ENCODE measurements around the gene DMXL1.

DMXL1 gene

GRCh38 chr5:119200795-119201194 lies 129.9 kb downstream of the DMXL1 start (continued):
- TF ChIP-seq CTCF (tag by site-specific recombination; IDR thresholded peaks at IDR 0.05): no peak
- TF ChIP-seq ZNF548 (tag by site-specific recombination; IDR thresholded peaks at IDR 0.05): no peak
- no peak for TF ChIP-seq ZNF10 (tag by site-specific recombination; IDR thresholded peaks at IDR 0.05)
- TF ChIP-seq TRIM28 (IDR thresholded peaks at IDR 0.05; ENCODE audit: borderline replicate concordance, low read length): no peak
- TF ChIP-seq ZNF37A (tag by site-specific recombination; IDR thresholded peaks at IDR 0.05): no peak
- TF ChIP-seq ZBTB8A (tag by site-specific recombination; IDR thresholded peaks at IDR 0.05): no peak
- TF ChIP-seq GLI4 (tag by site-specific recombination; IDR thresholded peaks at IDR 0.05): no peak

GRCh38 chr5:119207105-119207504 lies 136.2 kb downstream of the DMXL1 start:
- ChIA-PET CTCF (no interaction called here), POLR2A (no interaction called here)
- no peaks in the 10 kb centered on the region for H3K4me1 ChIP-seq (ENCODE audit: control insufficient read depth, insufficient read depth, low read length)
- no peak overlapping the region for H3K4me3 ChIP-seq (ENCODE audit: low read depth, low read length)
- no peak overlapping the region for H3K27ac ChIP-seq (ENCODE audit: extremely low read depth, low read depth, low read length)
- no peaks in the 10 kb centered on the region for H3K9me3 ChIP-seq (ENCODE audit: control insufficient read depth, insufficient read depth, low read depth, low read length)
- TF ChIP-seq ZNF16 (tag by site-specific recombination; IDR thresholded peaks at IDR 0.05; ENCODE audit: low read depth): no peak
- no peak for TF ChIP-seq ZNF580 (tag by site-specific recombination; IDR thresholded peaks at IDR 0.05)
- TF ChIP-seq ZNF548 (tag by site-specific recombination; IDR thresholded peaks at IDR 0.05): no peak
- no peak for TF ChIP-seq ZBTB44 (tag by site-specific recombination; IDR thresholded peaks at IDR 0.05)
- no peak for TF ChIP-seq ZSCAN5A (tag by site-specific recombination; IDR thresholded peaks at IDR 0.05)
- no peak for TF ChIP-seq ZNF26 (tag by site-specific recombination; IDR thresholded peaks at IDR 0.05)
- TF ChIP-seq ZNF660 (tag by site-specific recombination; IDR thresholded peaks at IDR 0.05): no peak
- no peak for TF ChIP-seq ZNF600 (tag by site-specific recombination; IDR thresholded peaks at IDR 0.05)
- peaks cover 10 to 18% of the 10 kb centered on the region in 2 experiments for H3K36me3 ChIP-seq (ENCODE audit: control insufficient read depth in 2 of 2, insufficient read depth in 1 of 2, low read length in 2 of 2)

- TF ChIP-seq ZNF112 (tag by site-specific recombination; IDR thresholded peaks at IDR 0.05) (no peak), ZNF302 (tag by site-specific recombination; IDR thresholded peaks at IDR 0.05; ENCODE audit: low read depth) (no peak), GLI2 (tag by site-specific recombination; IDR thresholded peaks at IDR 0.05; ENCODE audit: borderline replicate concordance, low read depth) (no peak), HIC1 (tag by site-specific recombination; IDR thresholded peaks at IDR 0.05) (no peak), SP2 (tag by site-specific recombination; IDR thresholded peaks at IDR 0.05) (no peak), ZNF580 (tag by site-specific recombination; IDR thresholded peaks at IDR 0.05) (no peak), ZNF391 (tag by site-specific recombination; IDR thresholded peaks at IDR 0.05; ENCODE audit: borderline replicate concordance, low read depth) (no peak), ZNF670 (tag by site-specific recombination; IDR thresholded peaks at IDR 0.05; ENCODE audit: low read depth) (no peak), ZNF548 (tag by site-specific recombination; IDR thresholded peaks at IDR 0.05) (no peak)
- H3K27ac ChIP-seq (ENCODE audit: extremely low read depth, low read depth, low read length): no peak overlapping the region
- POLR2A ChIA-PET: no interaction called here
- no peaks in the 10 kb centered on the region for H3K4me1 ChIP-seq (ENCODE audit: control insufficient read depth, insufficient read depth, low read length)
- H3K36me3 ChIP-seq (ENCODE audit: control insufficient read depth in 2 of 2, insufficient read depth in 1 of 2, low read length in 2 of 2): peaks cover 0 to 10% of the 10 kb centered on the region in 2 experiments; a peak in 2 of 3 replicates
- H3K9me3 ChIP-seq (ENCODE audit: control insufficient read depth, insufficient read depth, low read depth, low read length): no peaks in the 10 kb centered on the region
- H3K4me3 ChIP-seq (ENCODE audit: low read depth, low read length): no peak overlapping the region
- CTCF ChIA-PET: no interaction called here
These were observed 141.1 kb downstream of the DMXL1 start for GRCh38 chr5:119212026-119212425.

Data from HEK293 (cell line).